Medulla oblongata (tissue), 1 donor: ENCODE measurements around the gene APCDD1L.

Source experiments
- DNase-seq: peaks from one replicate; pipeline ENCODE4 v3.0.0-alpha.2; 2015; ENCODE audit errors: extremely low spot score

APCDD1L gene

GRCh38 chr20:58492074-58492718, 23.0 kb downstream of the APCDD1L start:
- DNase-seq: no peak

GRCh38 chr20:58486207-58486606, 29.0 kb downstream of the APCDD1L start:
- DNase-seq: no peak

- no peak for DNase-seq
Observed at GRCh38 chr20:58485393-58485792, 29.8 kb downstream of the APCDD1L start.

- no peak for DNase-seq
Observed at GRCh38 chr20:58483470-58483869, 31.7 kb downstream of the APCDD1L start.

- no peak for DNase-seq
Observed at GRCh38 chr20:58483051-58483450, 32.1 kb downstream of the APCDD1L start.

GRCh38 chr20:58482416-58482815, 32.8 kb downstream of the APCDD1L start:
- DNase-seq: no peak

- peak; percentile 37 for DNase-seq
Observed at GRCh38 chr20:58481481-58482021, 33.6 kb downstream of the APCDD1L start.

GRCh38 chr20:58480551-58481336, 34.5 kb downstream of the APCDD1L start:
- DNase-seq: no peak

- no peak for DNase-seq
Observed at GRCh38 chr20:58479726-58480440, 35.3 kb downstream of the APCDD1L start.

GRCh38 chr20:58478141-58478805, 36.9 kb downstream of the APCDD1L start:
- DNase-seq: no peak

- DNase-seq: no peak
Observed at GRCh38 chr20:58475466-58475865, 39.7 kb downstream of the APCDD1L start.

GRCh38 chr20:58473453-58474425, 41.5 kb downstream of the APCDD1L start:
- DNase-seq: no peak

GRCh38 chr20:58472273-58473018, 42.8 kb downstream of the APCDD1L start:
- no peak for DNase-seq

GRCh38 chr20:58471193-58472164, 43.7 kb downstream of the APCDD1L start:
- DNase-seq: no peak

- no peak for DNase-seq
Observed at GRCh38 chr20:58470336-58471192, 44.6 kb downstream of the APCDD1L start.

- no peak for DNase-seq
Observed at GRCh38 chr20:58469616-58470015, 45.6 kb downstream of the APCDD1L start.
